Measurements from ENCODE around the gene CKLF.

The CKLF gene

GRCh38 chr16:66511602-66512271 is 40.6 kb upstream of the CKLF start:
- no peak for TF ChIP-seq POLR2AphosphoS5 (IDR thresholded peaks at IDR 0.05; ENCODE audit: low read depth, low read length)
- no peak for TF ChIP-seq REST (IDR thresholded peaks at IDR 0.05; ENCODE audit: insufficient read depth in 1 of 2, low read depth in 2 of 2, low read length in 2 of 2)
- TF ChIP-seq TAF1 (IDR thresholded peaks at IDR 0.05; ENCODE audit: borderline replicate concordance, insufficient read depth, low read length): no peak
- TF ChIP-seq SIN3A (IDR thresholded peaks at IDR 0.05; ENCODE audit: borderline replicate concordance, insufficient read depth, low read length): no peak
- no peak for TF ChIP-seq FOXP2 (optimal IDR thresholded peaks at IDR 0.05; ENCODE audit: borderline replicate concordance, extremely low read depth, extremely low read length, insufficient read depth)

GRCh38 chr16:66512272-66513110 is 39.9 kb upstream of the CKLF start:
- TF ChIP-seq TAF1 (IDR thresholded peaks at IDR 0.05; ENCODE audit: borderline replicate concordance, insufficient read depth, low read length): no peak
- TF ChIP-seq POLR2AphosphoS5 (IDR thresholded peaks at IDR 0.05; ENCODE audit: low read depth, low read length): no peak
- no peak for TF ChIP-seq REST (IDR thresholded peaks at IDR 0.05; ENCODE audit: insufficient read depth in 1 of 2, low read depth in 2 of 2, low read length in 2 of 2)

- TF ChIP-seq FOXP2 (optimal IDR thresholded peaks at IDR 0.05; ENCODE audit: borderline replicate concordance, extremely low read depth, extremely low read length, insufficient read depth): no peak
- TF ChIP-seq SIN3A (IDR thresholded peaks at IDR 0.05; ENCODE audit: borderline replicate concordance, insufficient read depth, low read length): no peak
- no peak for TF ChIP-seq REST (IDR thresholded peaks at IDR 0.05; ENCODE audit: insufficient read depth in 1 of 2, low read depth in 2 of 2, low read length in 2 of 2)
- TF ChIP-seq POLR2AphosphoS5 (IDR thresholded peaks at IDR 0.05; ENCODE audit: low read depth, low read length): no peak
- no peak for TF ChIP-seq TAF1 (IDR thresholded peaks at IDR 0.05; ENCODE audit: borderline replicate concordance, insufficient read depth, low read length)
Measured at GRCh38 chr16:66513111-66513723, 39.2 kb upstream of the CKLF start.

- TF ChIP-seq FOXP2 (optimal IDR thresholded peaks at IDR 0.05; ENCODE audit: borderline replicate concordance, extremely low read depth, extremely low read length, insufficient read depth): no peak
- TF ChIP-seq SIN3A (IDR thresholded peaks at IDR 0.05; ENCODE audit: borderline replicate concordance, insufficient read depth, low read length): no peak
- TF ChIP-seq POLR2AphosphoS5 (IDR thresholded peaks at IDR 0.05; ENCODE audit: low read depth, low read length): no peak
- no peak for TF ChIP-seq REST (IDR thresholded peaks at IDR 0.05; ENCODE audit: insufficient read depth in 1 of 2, low read depth in 2 of 2, low read length in 2 of 2)
- TF ChIP-seq TAF1 (IDR thresholded peaks at IDR 0.05; ENCODE audit: borderline replicate concordance, insufficient read depth, low read length): no peak
Measured at GRCh38 chr16:66515596-66516508, 36.5 kb upstream of the CKLF start.
